ENCODE data around the gene TPRN. TPM values are rescaled to one million over a fixed set of nuclear protein-coding genes. Genes with fewer than 3 reads are reported as not detected.

Gene TPRN
- total RNA-seq, 1 experiment from 2014 or later, result 17.6 TPM

GRCh38 chr9:137157618-137158415 is 42.7 kb downstream of the TPRN start:
- in situ Hi-C loops (cut with HindIII; ENCODE audit: low sequenced_read_pairs), result loop anchor here (25.0 kb wide), 1 partner anchor 221 kb away; the partner anchor contains the start of genes C8G and FBXW5
- DNase-seq (ENCODE audit: low spot score), result peak; percentile 93

- no peak for DNase-seq (ENCODE audit: low spot score)
- in situ Hi-C loops (cut with HindIII; ENCODE audit: low sequenced_read_pairs), result loop anchor here (25.0 kb wide), 1 partner anchor 219 kb away; the partner anchor contains the start of genes C8G and FBXW5
These were observed 43.8 kb downstream of the TPRN start for GRCh38 chr9:137156567-137157375.

- in situ Hi-C loops (cut with HindIII; ENCODE audit: low sequenced_read_pairs), result loop anchor here (25.0 kb wide), 1 partner anchor 216 kb away; the partner anchor contains the start of genes C8G and FBXW5
- no peak for DNase-seq (ENCODE audit: low spot score)
These were observed 47.6 kb downstream of the TPRN start for GRCh38 chr9:137152844-137153405.

- in situ Hi-C loops (cut with HindIII; ENCODE audit: low sequenced_read_pairs), result loop anchor here (25.0 kb wide), 1 partner anchor 214 kb away; the partner anchor contains the start of genes C8G and FBXW5
- DNase-seq (ENCODE audit: low spot score), result no peak
These were observed 49.7 kb downstream of the TPRN start for GRCh38 chr9:137150617-137151457.

GRCh38 chr9:137149942-137150616 is 50.5 kb downstream of the TPRN start:
- in situ Hi-C loops (cut with HindIII; ENCODE audit: low sequenced_read_pairs), result loop anchor here (25.0 kb wide), 1 partner anchor 213 kb away; the partner anchor contains the start of genes C8G and FBXW5
- no peak for DNase-seq (ENCODE audit: low spot score)

GRCh38 chr9:137149363-137149762 is 51.2 kb downstream of the TPRN start:
- in situ Hi-C loops (cut with HindIII; ENCODE audit: low sequenced_read_pairs), result no loop called here
- no peak for DNase-seq (ENCODE audit: low spot score)

- in situ Hi-C loops (cut with HindIII; ENCODE audit: low sequenced_read_pairs), result no loop called here
- no peak for DNase-seq (ENCODE audit: low spot score)
These were observed 51.9 kb downstream of the TPRN start for GRCh38 chr9:137148661-137149060.

GRCh38 chr9:137148242-137148641 is 52.3 kb downstream of the TPRN start:
- DNase-seq (ENCODE audit: low spot score), result no peak
- in situ Hi-C loops (cut with HindIII; ENCODE audit: low sequenced_read_pairs), result no loop called here

GRCh38 chr9:137147793-137148160 is 52.8 kb downstream of the TPRN start:
- in situ Hi-C loops (cut with HindIII; ENCODE audit: low sequenced_read_pairs), result no loop called here
- DNase-seq (ENCODE audit: low spot score), result no peak

GRCh38 chr9:137147091-137147792 is 53.3 kb downstream of the TPRN start:
- DNase-seq (ENCODE audit: low spot score), result no peak
- in situ Hi-C loops (cut with HindIII; ENCODE audit: low sequenced_read_pairs), result no loop called here

GRCh38 chr9:137146527-137146918 is 54.0 kb downstream of the TPRN start:
- no peak for DNase-seq (ENCODE audit: low spot score)
- in situ Hi-C loops (cut with HindIII; ENCODE audit: low sequenced_read_pairs), result no loop called here

- DNase-seq (ENCODE audit: low spot score), result no peak
- in situ Hi-C loops (cut with HindIII; ENCODE audit: low sequenced_read_pairs), result no loop called here
These were observed 54.6 kb downstream of the TPRN start for GRCh38 chr9:137145731-137146526.

GRCh38 chr9:137143459-137143858 is 57.1 kb downstream of the TPRN start:
- no peak for DNase-seq (ENCODE audit: low spot score)

GRCh38 chr9:137141976-137142936 is 58.3 kb downstream of the TPRN start:
- in situ Hi-C loops (cut with HindIII; ENCODE audit: low sequenced_read_pairs), result no loop called here
- no peak for DNase-seq (ENCODE audit: low spot score)

More at GRCh38 chr9:137143459-137143858, 57.1 kb downstream of the TPRN start:
- in situ Hi-C loops (cut with HindIII; ENCODE audit: low sequenced_read_pairs), result no loop called here

All from G401 (cell line).